SK-N-SH (cell line): ENCODE results near the gene C10orf90. TPM values are rescaled to one million over a fixed set of nuclear protein-coding genes. Genes with fewer than 3 reads are reported as not detected.

ENCODE experiments used
- CTCF ChIA-PET: fragments of 300-600, 350-600 bp; formaldehyde crosslinking; extraction: SDS; loops from one replicate; lab custom pipeline; 2021; lab: Yijun Ruan, JAX
- POLR2A ChIA-PET: fragments of 350-600 bp; sonication (Branson Sonifier 250); formaldehyde crosslinking; extraction: SDS; loops from one replicate; lab custom pipeline; 2020; ENCODE audit warnings: antibody characterized with exemption, inconsistent platforms; lab: Yijun Ruan, JAX
- DNase-seq: peaks from one replicate; pipeline ENCODE4 v3.0.0; 2012
- H2AFZ ChIP-seq: fragments of 200-600 bp; sonication (generic); 2 replicates; pipeline ENCODE4 v1.8.1; 2016; ENCODE audit warnings: antibody characterized with exemption, mild to moderate bottlenecking, low read depth
- H3F3A ChIP-seq: fragments of 200-600 bp; sonication (generic); replicated peaks from 2 replicates; pipeline ENCODE3; 2016; ENCODE audit warnings: antibody characterized with exemption, mild to moderate bottlenecking; ENCODE audit not compliant: insufficient read depth
- H3K27ac ChIP-seq, 2 experiments: fragments of 200-500 bp in 1 of 2; fragments of 200-600 bp in 1 of 2; sonication (Bioruptor generic) in 1 of 2; sonication (generic), shearing (Covaris generic) in 1 of 2; 2 replicates each; pipeline versions ENCODE4 v1.5.1 to v1.6.1; 2014 to 2016; ENCODE audit warnings: low read depth in 2 of 2, inconsistent platforms in 1 of 2, low read length in 1 of 2, mild to moderate bottlenecking in 1 of 2, mixed read lengths in 1 of 2
- H3K27me3 ChIP-seq: fragments of 200-600 bp; sonication (generic), shearing (Covaris generic); 2 replicates; pipeline ENCODE4 v1.6.1; 2016; ENCODE audit warnings: mixed run types; ENCODE audit not compliant: insufficient read depth
- H3K36me3 ChIP-seq, 2 experiments: fragments of 200-500 bp in 1 of 2; fragments of 200-600 bp in 1 of 2; sonication (Bioruptor generic) in 1 of 2; sonication (generic) in 1 of 2; replicated peaks in 1 of 2; 2 replicates each; pipeline versions ENCODE3 to v1.5.1; 2014 to 2016; ENCODE audit warnings: low read length in 1 of 2, mild to moderate bottlenecking in 1 of 2; ENCODE audit not compliant: insufficient read depth in 2 of 2, control insufficient read depth in 1 of 2
- H3K4me1 ChIP-seq, 2 experiments: fragments of 200-500 bp in 1 of 2; fragments of 200-600 bp in 1 of 2; sonication (Bioruptor generic) in 1 of 2; sonication (generic), shearing (Covaris generic) in 1 of 2; 2 replicates each; pipeline versions ENCODE4 v1.5.1 to v1.6.1; 2014 to 2016; ENCODE audit warnings: low read depth in 1 of 2, low read length in 1 of 2, mixed run types in 1 of 2; ENCODE audit not compliant: insufficient read depth in 2 of 2, control insufficient read depth in 1 of 2
- H3K4me2 ChIP-seq: fragments of 200-600 bp; sonication (generic), shearing (Covaris generic); 2 replicates; pipeline ENCODE4 v1.6.1; 2017; ENCODE audit warnings: mixed run types
- H3K4me3 ChIP-seq, 2 experiments: fragments of 200-500 bp in 1 of 2; fragments of 200-600 bp in 1 of 2; sonication (Bioruptor generic) in 1 of 2; sonication (generic), shearing (Covaris generic) in 1 of 2; 2 replicates each; pipeline versions ENCODE4 v1.5.1 to v1.8.1; 2014 to 2016; ENCODE audit warnings: low read depth in 2 of 2, inconsistent platforms in 1 of 2, low read length in 1 of 2, mild to moderate bottlenecking in 1 of 2, mixed read lengths in 1 of 2, moderate library complexity in 1 of 2
- H3K79me2 ChIP-seq: fragments of 200-600 bp; sonication (generic); 2 replicates; pipeline ENCODE4 v1.8.1; 2017; ENCODE audit warnings: mild to moderate bottlenecking; ENCODE audit not compliant: insufficient read depth
- H3K9ac ChIP-seq: fragments of 200-600 bp; sonication (generic); 2 replicates; pipeline ENCODE4 v1.6.1; 2017; ENCODE audit warnings: mixed run types
- H3K9me2 ChIP-seq: fragments of 200-600 bp; sonication (generic); 2 replicates; pipeline ENCODE4 v1.6.1; 2017; ENCODE audit warnings: mixed run types
- H3K9me3 ChIP-seq: fragments of 200-600 bp; sonication (generic); 2 replicates; pipeline ENCODE4 v1.6.1; 2017; ENCODE audit warnings: mixed run types, mild to moderate bottlenecking, moderate library complexity
- H4K20me1 ChIP-seq: fragments of 200-600 bp; sonication (generic); 2 replicates; pipeline ENCODE4 v1.6.1; 2017; ENCODE audit warnings: mild to moderate bottlenecking, mixed run types; ENCODE audit not compliant: insufficient read depth
- CTCF ChIP-seq: fragments of 200-600 bp; sonication (generic); IDR thresholded peaks from 2 replicates; pipeline ENCODE4 v1.6.1; 2017; ENCODE audit warnings: antibody characterized with exemption, mild to moderate bottlenecking, moderate library complexity
- GABPA ChIP-seq: IDR thresholded peaks from 2 replicates; pipeline ENCODE4 v1.4.0; 2012; ENCODE audit warnings: low read depth, mild to moderate bottlenecking
- RCOR1 ChIP-seq: fragments of 150-350 bp; IDR thresholded peaks from 2 replicates; pipeline ENCODE4 v1.6.1; 2017; ENCODE audit warnings: antibody characterized with exemption, low read length
- RXRA ChIP-seq: IDR thresholded peaks from 2 replicates; pipeline ENCODE4 v1.4.0; 2012; ENCODE audit warnings: low read depth, mild to moderate bottlenecking, borderline replicate concordance
- TEAD4 ChIP-seq: IDR thresholded peaks from 2 replicates; pipeline ENCODE4 v1.4.0; 2012; ENCODE audit warnings: mild to moderate bottlenecking, borderline replicate concordance; ENCODE audit not compliant: insufficient read depth
- WGBS: methylation state at CpG from one replicate; pipeline ENCODE4 v1.1.6; 2017; ENCODE audit warnings: low lambda C conversion rate; 5-methylcytosine and 5-hydroxymethylcytosine counted together
- polyA plus RNA-seq, 3 experiments: library from polyadenylated mRNA; depleted of rRNA; stranded (reverse); fragments of >200 nt; gene quantifications; 2 replicates each; pipeline ENCODE4 v1.2.3, GENCODE V29; 2012
- TF ChIP-seq, protein P1 (sequence below): fragments of 150-350 bp; IDR thresholded peaks from 2 replicates; pipeline ENCODE4 v1.6.1; 2017; ENCODE audit warnings: antibody characterized with exemption, low read length, low read depth, borderline replicate concordance
- TF ChIP-seq, protein P2 (sequence below): IDR thresholded peaks from 2 replicates; pipeline ENCODE4; 2012

C10orf90 gene
- polyA plus RNA-seq, 1 of the 3 experiments (the other 2 are of a cell fraction): 0.21 TPM

DNA sequence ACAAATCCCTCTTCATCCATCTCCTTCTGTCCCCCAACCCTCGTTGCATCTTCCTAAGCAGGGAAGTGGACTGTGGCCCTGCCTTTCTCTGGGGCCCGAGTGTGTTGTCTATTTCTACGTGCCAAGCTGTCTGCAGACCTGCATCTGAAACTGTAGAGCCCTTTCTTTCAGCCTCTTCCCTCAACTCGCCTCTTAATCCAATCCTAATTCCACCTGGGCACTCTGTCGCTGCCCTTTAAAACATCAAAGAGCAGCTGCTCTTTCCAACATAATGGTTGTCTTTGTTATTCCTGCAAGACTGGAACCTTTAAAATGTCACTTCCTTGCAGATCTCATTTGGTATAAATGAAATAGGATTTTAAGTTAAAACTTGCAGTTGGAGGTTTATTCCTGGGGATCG is 260.7 kb downstream of the C10orf90 start:
- H3K4me3 ChIP-seq: no peak overlapping the region
- H2AFZ ChIP-seq: no peak overlapping the region
- no peak overlapping the region for H3K9ac ChIP-seq
- no peaks in the 10 kb centered on the region for H3K79me2 ChIP-seq
- H3K4me1 ChIP-seq: peaks cover 0 to 3% of the 10 kb centered on the region in 2 experiments; a peak in 1 of 4 replicates
- no peak for DNase-seq
- H3K4me2 ChIP-seq: no peak overlapping the region
- H3K27ac ChIP-seq: no peak overlapping the region
- POLR2A ChIA-PET: no interaction called here
- no peaks in the 10 kb centered on the region for H3F3A ChIP-seq
- H3K9me3 ChIP-seq: no peaks in the 10 kb centered on the region
- TF ChIP-seq RXRA (no peak), CTCF (no peak), TEAD4 (no peak)
- TF ChIP-seq, protein P1, sequence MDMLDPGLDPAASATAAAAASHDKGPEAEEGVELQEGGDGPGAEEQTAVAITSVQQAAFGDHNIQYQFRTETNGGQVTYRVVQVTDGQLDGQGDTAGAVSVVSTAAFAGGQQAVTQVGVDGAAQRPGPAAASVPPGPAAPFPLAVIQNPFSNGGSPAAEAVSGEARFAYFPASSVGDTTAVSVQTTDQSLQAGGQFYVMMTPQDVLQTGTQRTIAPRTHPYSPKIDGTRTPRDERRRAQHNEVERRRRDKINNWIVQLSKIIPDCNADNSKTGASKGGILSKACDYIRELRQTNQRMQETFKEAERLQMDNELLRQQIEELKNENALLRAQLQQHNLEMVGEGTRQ: no peak
- TF ChIP-seq, all 33 proteins: peak for 0
- CTCF ChIA-PET: no interaction called here
- 79% methylated on average over 6 of the region's 6 CpGs for WGBS
- Histone ChIP-seq H3K9me2 (no peaks in the 10 kb centered on the region), H3K27me3 (no peaks in the 10 kb centered on the region), H3K36me3 (no peaks in the 10 kb centered on the region), H4K20me1 (no peaks in the 10 kb centered on the region)

DNA sequence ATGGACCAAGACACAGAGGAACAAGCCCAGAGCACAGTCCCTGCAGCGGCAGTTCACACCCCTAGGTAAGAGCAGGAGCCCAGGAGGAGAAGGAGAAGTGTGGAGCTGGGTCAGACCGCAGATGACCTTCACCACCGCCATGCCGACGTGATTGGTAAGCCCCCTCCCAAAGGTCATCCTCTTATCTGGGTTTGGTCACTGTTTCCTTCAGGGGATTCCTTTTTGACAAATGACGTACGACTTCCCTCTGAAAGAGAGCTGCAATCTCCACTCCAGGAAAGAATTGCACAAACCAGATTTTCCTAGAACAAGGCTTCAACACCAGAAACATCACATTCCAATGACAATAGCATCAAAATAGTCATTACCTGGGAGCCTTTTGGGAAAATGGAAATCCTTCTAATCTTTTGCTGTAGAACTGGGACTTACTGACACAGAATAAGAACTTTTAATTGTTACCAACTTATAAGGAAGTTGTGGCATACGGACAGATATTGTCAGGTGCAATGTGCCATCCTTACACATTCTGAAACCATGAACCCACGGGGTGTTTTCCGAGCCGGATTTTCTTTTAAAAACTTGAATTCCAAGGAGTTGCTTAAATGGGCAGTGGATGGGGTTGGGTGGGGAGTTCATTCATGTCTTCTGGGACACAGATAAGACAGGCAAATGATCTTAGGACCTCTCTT is 261.4 kb downstream of the C10orf90 start:
- peaks cover 0 to 3% of the 10 kb centered on the region in 2 experiments; a peak in 1 of 4 replicates for H3K4me1 ChIP-seq
- H3K36me3 ChIP-seq: no peaks in the 10 kb centered on the region
- no peak overlapping the region for H3K4me2 ChIP-seq
- no peaks in the 10 kb centered on the region for H4K20me1 ChIP-seq
- H3K79me2 ChIP-seq: no peaks in the 10 kb centered on the region
- no peak for DNase-seq
- CTCF ChIA-PET: interaction anchor here (0.8 to 1.8 kb wide), 2 partner anchors 22 to 475 kb away, joined by 5 read pairs; no protein-coding TSS in a partner anchor
- no peak for TF ChIP-seq GABPA
- TF ChIP-seq, protein P2, sequence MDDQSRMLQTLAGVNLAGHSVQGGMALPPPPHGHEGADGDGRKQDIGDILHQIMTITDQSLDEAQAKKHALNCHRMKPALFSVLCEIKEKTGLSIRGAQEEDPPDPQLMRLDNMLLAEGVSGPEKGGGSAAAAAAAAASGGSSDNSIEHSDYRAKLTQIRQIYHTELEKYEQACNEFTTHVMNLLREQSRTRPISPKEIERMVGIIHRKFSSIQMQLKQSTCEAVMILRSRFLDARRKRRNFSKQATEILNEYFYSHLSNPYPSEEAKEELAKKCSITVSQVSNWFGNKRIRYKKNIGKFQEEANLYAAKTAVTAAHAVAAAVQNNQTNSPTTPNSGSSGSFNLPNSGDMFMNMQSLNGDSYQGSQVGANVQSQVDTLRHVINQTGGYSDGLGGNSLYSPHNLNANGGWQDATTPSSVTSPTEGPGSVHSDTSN: peak; percentile 33; the same call in 1 of the 2 replicates
- no peak for TF ChIP-seq RCOR1
- TF ChIP-seq, protein P1: no peak
- H3K9me3 ChIP-seq: no peaks in the 10 kb centered on the region
- H3K9me2 ChIP-seq: no peaks in the 10 kb centered on the region
- no peak overlapping the region for H3K9ac ChIP-seq
- no peak overlapping the region for H3K27ac ChIP-seq
- POLR2A ChIA-PET: no interaction called here
- no peak overlapping the region for H2AFZ ChIP-seq
- 91% methylated on average over 11 of the region's 11 CpGs for WGBS
- H3F3A ChIP-seq: no peaks in the 10 kb centered on the region
- H3K4me3 ChIP-seq: no peak overlapping the region
- H3K27me3 ChIP-seq: no peaks in the 10 kb centered on the region
